SK-N-SH (cell line): ENCODE measurements around the gene DDX54. TPM values are rescaled to one million over a fixed set of nuclear protein-coding genes. Genes with fewer than 3 reads are reported as not detected.

Experiments
- CTCF ChIA-PET: fragments of 300-600, 350-600 bp; formaldehyde crosslinking; extraction: SDS; loops from one replicate; lab custom pipeline; 2021; lab: Yijun Ruan, JAX
- POLR2A ChIA-PET: fragments of 350-600 bp; sonication (Branson Sonifier 250); formaldehyde crosslinking; extraction: SDS; loops from one replicate; lab custom pipeline; 2020; ENCODE audit warnings: antibody characterized with exemption, inconsistent platforms; lab: Yijun Ruan, JAX
- DNase-seq: peaks from one replicate; pipeline ENCODE4 v3.0.0; 2012
- H2AFZ ChIP-seq: fragments of 200-600 bp; sonication (generic); 2 replicates; pipeline ENCODE4 v1.8.1; 2016; ENCODE audit warnings: antibody characterized with exemption, mild to moderate bottlenecking, low read depth
- H3F3A ChIP-seq: fragments of 200-600 bp; sonication (generic); replicated peaks from 2 replicates; pipeline ENCODE3; 2016; ENCODE audit warnings: antibody characterized with exemption, mild to moderate bottlenecking; ENCODE audit not compliant: insufficient read depth
- H3K27ac ChIP-seq, 2 experiments: fragments of 200-500 bp in 1 of 2; fragments of 200-600 bp in 1 of 2; sonication (Bioruptor generic) in 1 of 2; sonication (generic), shearing (Covaris generic) in 1 of 2; 2 replicates each; pipeline versions ENCODE4 v1.5.1 to v1.6.1; 2014 to 2016; ENCODE audit warnings: low read depth in 2 of 2, inconsistent platforms in 1 of 2, low read length in 1 of 2, mild to moderate bottlenecking in 1 of 2, mixed read lengths in 1 of 2
- H3K27me3 ChIP-seq: fragments of 200-600 bp; sonication (generic), shearing (Covaris generic); 2 replicates; pipeline ENCODE4 v1.6.1; 2016; ENCODE audit warnings: mixed run types; ENCODE audit not compliant: insufficient read depth
- H3K36me3 ChIP-seq, 2 experiments: fragments of 200-500 bp in 1 of 2; fragments of 200-600 bp in 1 of 2; sonication (Bioruptor generic) in 1 of 2; sonication (generic) in 1 of 2; replicated peaks in 1 of 2; 2 replicates each; pipeline versions ENCODE3 to v1.5.1; 2014 to 2016; ENCODE audit warnings: low read length in 1 of 2, mild to moderate bottlenecking in 1 of 2; ENCODE audit not compliant: insufficient read depth in 2 of 2, control insufficient read depth in 1 of 2
- H3K4me1 ChIP-seq, 2 experiments: fragments of 200-500 bp in 1 of 2; fragments of 200-600 bp in 1 of 2; sonication (Bioruptor generic) in 1 of 2; sonication (generic), shearing (Covaris generic) in 1 of 2; 2 replicates each; pipeline versions ENCODE4 v1.5.1 to v1.6.1; 2014 to 2016; ENCODE audit warnings: low read depth in 1 of 2, low read length in 1 of 2, mixed run types in 1 of 2; ENCODE audit not compliant: insufficient read depth in 2 of 2, control insufficient read depth in 1 of 2
- H3K4me2 ChIP-seq: fragments of 200-600 bp; sonication (generic), shearing (Covaris generic); 2 replicates; pipeline ENCODE4 v1.6.1; 2017; ENCODE audit warnings: mixed run types
- H3K4me3 ChIP-seq, 2 experiments: fragments of 200-500 bp in 1 of 2; fragments of 200-600 bp in 1 of 2; sonication (Bioruptor generic) in 1 of 2; sonication (generic), shearing (Covaris generic) in 1 of 2; 2 replicates each; pipeline versions ENCODE4 v1.5.1 to v1.8.1; 2014 to 2016; ENCODE audit warnings: low read depth in 2 of 2, inconsistent platforms in 1 of 2, low read length in 1 of 2, mild to moderate bottlenecking in 1 of 2, mixed read lengths in 1 of 2, moderate library complexity in 1 of 2
- H3K79me2 ChIP-seq: fragments of 200-600 bp; sonication (generic); 2 replicates; pipeline ENCODE4 v1.8.1; 2017; ENCODE audit warnings: mild to moderate bottlenecking; ENCODE audit not compliant: insufficient read depth
- H3K9ac ChIP-seq: fragments of 200-600 bp; sonication (generic); 2 replicates; pipeline ENCODE4 v1.6.1; 2017; ENCODE audit warnings: mixed run types
- H3K9me2 ChIP-seq: fragments of 200-600 bp; sonication (generic); 2 replicates; pipeline ENCODE4 v1.6.1; 2017; ENCODE audit warnings: mixed run types
- H3K9me3 ChIP-seq: fragments of 200-600 bp; sonication (generic); 2 replicates; pipeline ENCODE4 v1.6.1; 2017; ENCODE audit warnings: mixed run types, mild to moderate bottlenecking, moderate library complexity
- H4K20me1 ChIP-seq: fragments of 200-600 bp; sonication (generic); 2 replicates; pipeline ENCODE4 v1.6.1; 2017; ENCODE audit warnings: mild to moderate bottlenecking, mixed run types; ENCODE audit not compliant: insufficient read depth
- CHD2 ChIP-seq: fragments of 150-350 bp; IDR thresholded peaks from 2 replicates; pipeline ENCODE4 v1.6.1; 2018; ENCODE audit warnings: low read length; ENCODE audit not compliant: partially characterized antibody
- CTCF ChIP-seq: fragments of 200-600 bp; sonication (generic); IDR thresholded peaks from 2 replicates; pipeline ENCODE4 v1.6.1; 2017; ENCODE audit warnings: antibody characterized with exemption, mild to moderate bottlenecking, moderate library complexity
- ELF1 ChIP-seq: IDR thresholded peaks from 2 replicates; pipeline ENCODE4 v1.4.0; 2012
- EP300 ChIP-seq, 2 experiments: IDR thresholded peaks; 2 replicates each; pipeline versions ENCODE4 v1.4.0 to v1.6.1; 2012; ENCODE audit warnings: borderline replicate concordance in 1 of 2, low read depth in 1 of 2, low read length in 1 of 2
- FOSL2 ChIP-seq: IDR thresholded peaks from 2 replicates; pipeline ENCODE4 v1.4.0; 2012; ENCODE audit warnings: low read depth, mild to moderate bottlenecking, moderate library complexity, borderline replicate concordance
- FOXJ3 ChIP-seq: sonication (generic); formaldehyde crosslinking; IDR thresholded peaks from 2 replicates; pipeline ENCODE4 v1.5.1; 2020; ENCODE audit warnings: mild to moderate bottlenecking, missing genetic modification reagents
- FOXM1 ChIP-seq: IDR thresholded peaks from 2 replicates; pipeline ENCODE4 v1.4.0; 2012; ENCODE audit warnings: low read depth, mild to moderate bottlenecking
- GABPA ChIP-seq: IDR thresholded peaks from 2 replicates; pipeline ENCODE4 v1.4.0; 2012; ENCODE audit warnings: low read depth, mild to moderate bottlenecking
- IRF3 ChIP-seq: fragments of 150-350 bp; IDR thresholded peaks from 2 replicates; pipeline ENCODE4 v1.6.1; 2016; ENCODE audit warnings: mild to moderate bottlenecking, low read depth, low read length
- JUND ChIP-seq: IDR thresholded peaks from 2 replicates; pipeline ENCODE4 v1.4.0; 2012
- MAX ChIP-seq: IDR thresholded peaks from 2 replicates; pipeline ENCODE4 v1.4.0; 2012; ENCODE audit warnings: low read depth
- MEF2A ChIP-seq: IDR thresholded peaks from 2 replicates; pipeline ENCODE4 v1.4.0; 2012; ENCODE audit warnings: low read depth, borderline replicate concordance
- MXI1 ChIP-seq: IDR thresholded peaks from 2 replicates; pipeline ENCODE4 v1.6.1; 2012; ENCODE audit warnings: mild to moderate bottlenecking, low read depth, low read length, improper control_type of control experiment
- NRF1 ChIP-seq: IDR thresholded peaks from 2 replicates; pipeline ENCODE4 v1.6.1; 2012; ENCODE audit warnings: low read depth, mild to moderate bottlenecking, low read length
- PBX3 ChIP-seq: IDR thresholded peaks from 2 replicates; pipeline ENCODE4; 2012
- RFX5 ChIP-seq: IDR thresholded peaks from 2 replicates; pipeline ENCODE4 v1.6.1; 2012; ENCODE audit warnings: mild to moderate bottlenecking, improper control_type of control experiment, low read length
- RXRA ChIP-seq: IDR thresholded peaks from 2 replicates; pipeline ENCODE4 v1.4.0; 2012; ENCODE audit warnings: low read depth, mild to moderate bottlenecking, borderline replicate concordance
- SIN3A ChIP-seq: IDR thresholded peaks from 2 replicates; pipeline ENCODE4 v1.6.1; 2012; ENCODE audit warnings: low read depth, mild to moderate bottlenecking, low read length, moderate library complexity, borderline replicate concordance
- SMC3 ChIP-seq: IDR thresholded peaks from 2 replicates; pipeline ENCODE4 v1.6.1; 2012; ENCODE audit warnings: low read depth, low read length, improper control_type of control experiment
- TEAD4 ChIP-seq: IDR thresholded peaks from 2 replicates; pipeline ENCODE4 v1.4.0; 2012; ENCODE audit warnings: mild to moderate bottlenecking, borderline replicate concordance; ENCODE audit not compliant: insufficient read depth
- USF2 ChIP-seq: fragments of 150-350 bp; IDR thresholded peaks from 2 replicates; pipeline ENCODE4 v1.6.1; 2017; ENCODE audit warnings: antibody characterized with exemption, low read length, low read depth, borderline replicate concordance
- YY1 ChIP-seq: IDR thresholded peaks from 2 replicates; pipeline ENCODE4 v1.4.0; 2012; ENCODE audit warnings: low read depth, mild to moderate bottlenecking
- ZBTB33 ChIP-seq: IDR thresholded peaks from 2 replicates; pipeline ENCODE4 v1.4.0; 2012; ENCODE audit warnings: low read depth, borderline replicate concordance
- WGBS: methylation state at CpG from one replicate; pipeline ENCODE4 v1.1.6; 2017; ENCODE audit warnings: low lambda C conversion rate; 5-methylcytosine and 5-hydroxymethylcytosine counted together
- polyA plus RNA-seq, 3 experiments: library from polyadenylated mRNA; depleted of rRNA; stranded (reverse); fragments of >200 nt; gene quantifications; 2 replicates each; pipeline ENCODE4 v1.2.3, GENCODE V29; 2012

Gene DDX54
- polyA plus RNA-seq, 1 of the 3 experiments (the other 2 are of a cell fraction) = 69.9 TPM

GRCh38 chr12:113185180-113186032, at the start of gene DDX54, which contains the start of gene RITA1 (continued):
- TF ChIP-seq IRF3 (no peak), SMC3 (no peak), YY1 (peak; percentile 91), CHD2 (no peak), SIN3A (peak; percentile 48; the same call in 1 of the 2 replicates), TEAD4 (0 out of 2 replicates have a peak, but pooled peaks have one; percentile 43), CTCF (no peak), FOSL2 (no peak), FOXJ3 (CRISPR knock-in tag) (no peak), NRF1 (no peak)

GRCh38 chr12:113234483-113234882, 49.2 kb upstream of the DDX54 start:
- Histone ChIP-seq H3F3A (no peaks in the 10 kb centered on the region), H4K20me1 (no peaks in the 10 kb centered on the region), H3K4me3 (no peak overlapping the region), H3K4me2 (no peak overlapping the region), H3K27me3 (no peaks in the 10 kb centered on the region), H3K36me3 (peaks cover 2 to 4% of the 10 kb centered on the region in 2 experiments), H3K9me3 (no peaks in the 10 kb centered on the region), H3K9me2 (no peaks in the 10 kb centered on the region), H3K27ac (no peak overlapping the region), H3K79me2 (no peaks in the 10 kb centered on the region), H3K4me1 (peaks cover 4 to 5% of the 10 kb centered on the region in 2 experiments; a peak in 2 of 4 replicates), H3K9ac (no peak overlapping the region), H2AFZ (no peak overlapping the region)
- CTCF ChIA-PET = no interaction called here
- WGBS = 85% methylated on average over 3 of the region's 4 CpGs
- POLR2A ChIA-PET = no interaction called here
- DNase-seq = no peak
- TF ChIP-seq FOXM1 (no peak), USF2 (no peak), PBX3 (no peak), MAX (no peak), EP300 (IDR thresholded peaks at IDR 0.05; ENCODE audit: borderline replicate concordance in 1 of 2, low read depth in 1 of 2, low read length in 1 of 2) (no peak), SIN3A (no peak), GABPA (no peak), RFX5 (no peak), MXI1 (no peak), YY1 (no peak), IRF3 (no peak), FOSL2 (no peak), MEF2A (no peak), ELF1 (no peak), JUND (no peak), RXRA (no peak), ZBTB33 (no peak)
